ENCODE results near the gene ANAPC2. TPM values are rescaled to one million over a fixed set of nuclear protein-coding genes. Genes with fewer than 3 reads are reported as not detected.

ANAPC2 gene
- total RNA-seq, 4 donors from 2014 or later: 10.2 to 12.4 (median 10.8) TPM

- no peak for TF ChIP-seq CTCF (IDR thresholded peaks at IDR 0.05 in 4 of 5, conservative IDR thresholded peaks at IDR 0.05 in 1 of 5)
- TF ChIP-seq POLR2A (IDR thresholded peaks at IDR 0.05): no peak
- H3K36me3 ChIP-seq: no peaks in the 10 kb centered on the region
- H3K4me1 ChIP-seq: peaks cover 12 to 17% of the 10 kb centered on the region in 2 donors
- peak; percentile 63 to 72 for DNase-seq
- intact Hi-C loops (cut with DNase I; ENCODE audit: low total_unique reads) (no loop called here), in situ Hi-C loops (cut with MboI; ENCODE audit: low sequenced_read_pairs in 4 of 4) (loop anchor here in 2 of 4 donors (10.0 kb wide), 2 partner anchors 85 to 95 kb away; partner anchors contain the start of genes CYSRT1 (in 1 of the 2), RNF208 (in 1 of the 2) and RNF224 (in 1 of the 2))
- peak; percentile 93 to 96 for ATAC-seq
- no peaks in the 10 kb centered on the region for H3K9me3 ChIP-seq
- H3K27ac ChIP-seq: peak overlapping the region in 3 of 4 donors; percentile 49 to 54 (median 54)
- peak overlapping the region; percentile 62 to 88 (median 78) for H3K4me3 ChIP-seq
- peaks cover 22 to 30% (median 28%) of the 10 kb centered on the region in 3 donors for H3K27me3 ChIP-seq
Measured at GRCh38 chr9:137129456-137130175, 58.7 kb downstream of the ANAPC2 start.

- intact Hi-C loops (cut with DNase I; ENCODE audit: low total_unique reads) (no loop called here), in situ Hi-C loops (cut with MboI; ENCODE audit: low sequenced_read_pairs in 4 of 4) (loop anchor here in 2 of 4 donors (10.0 kb wide), 2 partner anchors 86 to 96 kb away; partner anchors contain the start of genes CYSRT1 (in 1 of the 2), RNF208 (in 1 of the 2) and RNF224 (in 1 of the 2))
- Histone ChIP-seq H3K36me3 (no peaks in the 10 kb centered on the region), H3K27ac (peak overlapping the region in 3 of 4 donors; percentile 49 to 54 (median 54)), H3K27me3 (peaks cover 16 to 24% (median 24%) of the 10 kb centered on the region in 3 donors), H3K4me1 (peaks cover 12 to 17% of the 10 kb centered on the region in 2 donors), H3K9me3 (no peaks in the 10 kb centered on the region), H3K4me3 (peak overlapping the region; percentile 62 to 88 (median 78))
- ATAC-seq (peak in 1 of 2 donors; percentile 34), DNase-seq (no peak)
- TF ChIP-seq CTCF (IDR thresholded peaks at IDR 0.05 in 4 of 5, conservative IDR thresholded peaks at IDR 0.05 in 1 of 5): no peak
- TF ChIP-seq POLR2A (IDR thresholded peaks at IDR 0.05): no peak
Measured at GRCh38 chr9:137128862-137129455, 59.4 kb downstream of the ANAPC2 start.

GRCh38 chr9:137128158-137128861 lies 60.0 kb downstream of the ANAPC2 start:
- Histone ChIP-seq H3K4me1 (peaks cover 12 to 17% of the 10 kb centered on the region in 2 donors), H3K27me3 (peaks cover 15 to 24% (median 18%) of the 10 kb centered on the region in 3 donors), H3K9me3 (no peaks in the 10 kb centered on the region), H3K4me3 (peak overlapping the region; percentile 62 to 88 (median 78)), H3K36me3 (no peaks in the 10 kb centered on the region), H3K27ac (no peak overlapping the region)
- DNase-seq: no peak
- no peak for ATAC-seq
- TF ChIP-seq CTCF (IDR thresholded peaks at IDR 0.05 in 4 of 5, conservative IDR thresholded peaks at IDR 0.05 in 1 of 5) (no peak), POLR2A (IDR thresholded peaks at IDR 0.05) (no peak)
- in situ Hi-C loops (cut with MboI; ENCODE audit: low sequenced_read_pairs in 4 of 4): loop anchor here in 2 of 4 donors (10.0 kb wide), 2 partner anchors 86 to 96 kb away; partner anchors contain the start of genes CYSRT1 (in 1 of the 2), RNF208 (in 1 of the 2) and RNF224 (in 1 of the 2)
- intact Hi-C loops (cut with DNase I; ENCODE audit: low total_unique reads): no loop called here

GRCh38 chr9:137127301-137128157 lies 60.8 kb downstream of the ANAPC2 start:
- TF ChIP-seq CTCF (IDR thresholded peaks at IDR 0.05 in 4 of 5, conservative IDR thresholded peaks at IDR 0.05 in 1 of 5) (no peak), POLR2A (IDR thresholded peaks at IDR 0.05) (no peak)
- Histone ChIP-seq H3K4me1 (peaks cover 12 to 17% of the 10 kb centered on the region in 2 donors), H3K9me3 (no peaks in the 10 kb centered on the region), H3K36me3 (no peaks in the 10 kb centered on the region), H3K27me3 (peaks cover 10 to 21% (median 12%) of the 10 kb centered on the region in 3 donors), H3K4me3 (peak overlapping the region in 2 of 4 donors; percentile 17 to 38), H3K27ac (peak overlapping the region in 1 of 4 donors; percentile 27)
- DNase-seq (no peak), ATAC-seq (no peak)
- in situ Hi-C loops (cut with MboI; ENCODE audit: low sequenced_read_pairs in 4 of 4): loop anchor here in 2 of 4 donors (10.0 kb wide), 2 partner anchors 87 to 97 kb away; partner anchors contain the start of genes CYSRT1 (in 1 of the 2), RNF208 (in 1 of the 2) and RNF224 (in 1 of the 2)
- intact Hi-C loops (cut with DNase I; ENCODE audit: low total_unique reads): no loop called here

Data from gastrocnemius medialis (tissue), 4 donors.